GM12878 (cell line): ENCODE measurements around the gene COPZ2. TPM values are rescaled to one million over a fixed set of nuclear protein-coding genes. Genes with fewer than 3 reads are reported as not detected.

Experiments used
- ATAC-seq: fragments of 200-7000 bp; cut with Tn5 transposase; 3 replicates; pipeline ENCODE4 v1.9.1; 2020; ENCODE audit warnings: mild to moderate bottlenecking, moderate library complexity
- BruUV-seq: library from RNA; stranded (reverse); fragments of 400-500 nt; replicated peaks from 2 replicates; lab custom pipeline; 2021; lab: Mats Ljungman, UMichigan
- CTCF ChIA-PET: fragments of 300-600 bp; sonication (Branson Sonifier 250); formaldehyde crosslinking; extraction: SDS; loops from one replicate; lab custom pipeline; 2021; ENCODE audit warnings: inconsistent platforms; lab: Yijun Ruan, JAX
- POLR2A ChIA-PET: fragments of 350-600 bp; formaldehyde crosslinking; extraction: SDS; loops from one replicate; lab custom pipeline; 2021; ENCODE audit warnings: inconsistent platforms; lab: Charles Lee
- RAD21 ChIA-PET: fragments of 300-600 bp; sonication (Branson Sonifier 250); formaldehyde crosslinking; loops from one replicate; lab custom pipeline; 2023; ENCODE audit warnings: antibody characterized with exemption; ENCODE audit not compliant: unreplicated experiment; lab: Charles Lee
- SMC1A ChIA-PET: fragments of 300-600 bp; sonication (Branson Sonifier 250); formaldehyde crosslinking; loops from one replicate; lab custom pipeline; 2023; ENCODE audit not compliant: unreplicated experiment, uncharacterized antibody; lab: Charles Lee
- DNase-seq: peaks from one replicate; pipeline ENCODE4 v3.0.0-alpha.2; 2011; ENCODE audit warnings: low read depth, low spot score
- FAIRE-seq: peaks from 3 replicates; lab custom pipeline; 2011; peaks lifted over from hg19 to GRCh38; lab: Jason Lieb, UNC
- H2AFZ ChIP-seq: 2 replicates; pipeline ENCODE4 v1.6.0; 2011; ENCODE audit warnings: low read depth, low read length, control low read depth; ENCODE audit not compliant: control insufficient read depth
- H3K27ac ChIP-seq: 2 replicates; pipeline ENCODE4 v1.5.1; 2011; ENCODE audit warnings: control low read depth; ENCODE audit not compliant: control insufficient read depth, insufficient read depth
- H3K27me3 ChIP-seq, 2 experiments: replicated peaks in 1 of 2; 2 replicates each; pipeline versions ENCODE4 v1.6.0 to v1.6.1; 2011; ENCODE audit warnings: low read length in 1 of 2; ENCODE audit not compliant: control insufficient read depth in 2 of 2, insufficient read depth in 2 of 2
- H3K36me3 ChIP-seq, 2 experiments: 2 replicates each; pipeline ENCODE4 v1.5.1; 2011; ENCODE audit warnings: low read length in 1 of 2; ENCODE audit not compliant: control insufficient read depth in 2 of 2, insufficient read depth in 2 of 2
- H3K4me1 ChIP-seq: 2 replicates; pipeline ENCODE4 v1.6.1; 2011; ENCODE audit warnings: mild to moderate bottlenecking, low read length, moderate library complexity, mixed read lengths; ENCODE audit not compliant: control insufficient read depth, insufficient read depth
- H3K4me2 ChIP-seq: 2 replicates; pipeline ENCODE4 v1.6.0; 2011; ENCODE audit warnings: control low read depth; ENCODE audit not compliant: control insufficient read depth, insufficient read depth
- H3K4me3 ChIP-seq: fragments of 200-600 bp; sonication (generic); 2 replicates; pipeline ENCODE4 v1.5.1; 2016
- H3K79me2 ChIP-seq: 2 replicates; pipeline ENCODE4 v1.6.0; 2011; ENCODE audit warnings: low read length; ENCODE audit not compliant: control insufficient read depth, insufficient read depth
- H3K9ac ChIP-seq: 2 replicates; pipeline ENCODE4 v1.8.0; 2011; ENCODE audit warnings: low read length, control low read depth, mixed read lengths; ENCODE audit not compliant: control insufficient read depth, insufficient read depth
- H3K9me3 ChIP-seq: replicated peaks from 3 replicates; pipeline ENCODE4 v1.5.1; 2011; ENCODE audit warnings: mild to moderate bottlenecking, low read length; ENCODE audit not compliant: control insufficient read depth, insufficient read depth
- H4K20me1 ChIP-seq: 2 replicates; pipeline ENCODE4 v1.6.0; 2011; ENCODE audit not compliant: control insufficient read depth, insufficient read depth
- CBX5 ChIP-seq: sonication (generic); IDR thresholded peaks from 2 replicates; pipeline ENCODE4 v1.6.1; 2016; ENCODE audit warnings: low read depth, moderate library complexity, mild to moderate bottlenecking, inconsistent platforms
- PAX5 ChIP-seq: IDR thresholded peaks from 2 replicates; pipeline ENCODE4 v1.6.1; 2011; ENCODE audit warnings: low read depth, low read length, borderline replicate concordance
- PRDM15 ChIP-seq: fragments of 450-650 bp; formaldehyde crosslinking; IDR thresholded peaks from 2 replicates; pipeline ENCODE4 v1.4.0; 2020; ENCODE audit warnings: mild to moderate bottlenecking, moderate library complexity
- WGBS: methylation state at CpG from one replicate; pipeline ENCODE4 v1.1.6; 2016; ENCODE audit warnings: low lambda C conversion rate; ENCODE audit not compliant: insufficient replicate concordance, insufficient coverage; ENCODE audit errors: missing lambda C conversion rate; 5-methylcytosine and 5-hydroxymethylcytosine counted together
- in situ Hi-C: fragments of 300-500 bp; cut with MboI; formaldehyde crosslinking; loops from 9 replicates; pipeline ENCODE4 v1.14.3; 2018; ENCODE audit warnings: mixed read lengths
- intact Hi-C: fragments of 100-400 bp; cut with micrococcal nuclease; formaldehyde crosslinking; loops from one replicate; pipeline ENCODE4 v1.14.2; 2022; ENCODE audit not compliant: unreplicated experiment
- polyA plus RNA-seq, 11 experiments: library from polyadenylated mRNA; depleted of rRNA in 4 of 11; unstranded in 6 of 11; stranded (reverse) in 5 of 11; fragments of >200 nt; fragmentation: Nextera tagmentation in 4 of 11; fragmentation: Illumina TruSeq in 1 of 11; extraction: Ambion mirVana in 4 of 11; extraction: Trizol in 1 of 11; gene quantifications; 1 replicate in 1 of 11; 2 replicates in 10 of 11; pipeline versions ENCODE4 v1.2.1 to v1.2.3, GENCODE V29; 2011 to 2016; ENCODE audit warnings: inconsistent platforms in 2 of 11, missing spikeins in 2 of 11, low read depth in 1 of 11
- total RNA-seq, 4 experiments: library from RNA; depleted of rRNA in 3 of 4; stranded (reverse); fragments of >200 nt in 3 of 4; fragmentation: Illumina TruSeq in 1 of 4; extraction: Trizol in 1 of 4; gene quantifications; 2 replicates each; pipeline versions ENCODE4 v1.2.1 to v1.2.3, GENCODE V29; 2013 to 2021

The COPZ2 gene
- total and polyA plus RNA-seq, 10 of the 15 experiments (the other 5 are each of a cell fraction or from before 2014, with no cell fraction given) = 0.20 to 4.3 (median 2.6) TPM

GRCh38 chr17:47982645-47983390 is 54.8 kb downstream of the COPZ2 start (continued):
- TF ChIP-seq PRDM15 (CRISPR knock-in tag) = no peak

- intact Hi-C loops = no loop called here
- H3K36me3 ChIP-seq = peaks cover 19 to 38% of the 10 kb centered on the region in 2 experiments
- CTCF ChIA-PET = interaction anchor here (1.9 to 12.3 kb wide), 3 partner anchors 12 to 34 kb away, joined by 4 to 454 read pairs (median 28); partner anchors contain the start of gene CDK5RAP3
Measured at GRCh38 chr17:47982091-47982617, 55.4 kb downstream of the COPZ2 start.

More at GRCh38 chr17:47982091-47982617, 55.4 kb downstream of the COPZ2 start:
- ChIA-PET SMC1A (interaction anchor here (2.9 to 17.2 kb wide), 2 partner anchors 30 to 36 kb away, joined by 8 to 332 read pairs; no protein-coding TSS in a partner anchor), POLR2A (interaction anchor here (0.5 kb wide), 1 partner anchor 87 kb away, joined by 3 read pairs; no protein-coding TSS in a partner anchor), RAD21 (interaction anchor here (5.0 kb wide), 1 partner anchor 36 kb away, joined by 107 read pairs; no protein-coding TSS in a partner anchor)
- Histone ChIP-seq H3K4me1 (no peaks in the 10 kb centered on the region; the same call in 1 of the 2 replicates), H3K27me3 (no peaks in the 10 kb centered on the region), H4K20me1 (no peaks in the 10 kb centered on the region), H3K79me2 (no peaks in the 10 kb centered on the region), H3K27ac (no peak overlapping the region), H2AFZ (no peak overlapping the region), H3K4me2 (no peak overlapping the region), H3K4me3 (no peak overlapping the region), H3K9ac (no peak overlapping the region), H3K9me3 (no peaks in the 10 kb centered on the region)
- TF ChIP-seq CBX5 (no peak), PAX5 (no peak)
- FAIRE-seq = no peak
- ATAC-seq = no peak
- WGBS = 93% methylated on average over 14 of the region's 14 CpGs
- no TSS peak for BruUV-seq
- no peak for DNase-seq
- in situ Hi-C loops = loop anchor here (5.0 kb wide), 1 partner anchor 35 kb away; no protein-coding TSS in a partner anchor
